Measurements from ENCODE around the gene RPL23. TPM values are rescaled to one million over a fixed set of nuclear protein-coding genes. Genes with fewer than 3 reads are reported as not detected.

RPL23 gene
- total RNA-seq, 6 experiments from 2014 or later = 389 to 609 (median 436) TPM

- Histone ChIP-seq H3K36me3 (peaks cover 0 to 21% (median 5%) of the 10 kb centered on the region in 4 donors), H3K9me3 (no peaks in the 10 kb centered on the region), H3K27me3 (no peaks in the 10 kb centered on the region), H3K4me1 (peaks cover 0 to 84% (median 34%) of the 10 kb centered on the region in 4 donors), H3K27ac (peak overlapping the region in 2 of 3 donors; percentile 43 to 44), H3K4me3 (no peak overlapping the region)
- WGBS (ENCODE audit: insufficient coverage, low coverage, low lambda C conversion rate, missing lambda C conversion rate) = 39% methylated on average over 12 of the region's 19 CpGs
- peak; percentile 2 to 27 (median 14) for ATAC-seq
- intact Hi-C loops (cut with DNase I) = no loop called here
- no peak for TF ChIP-seq POLR2A (IDR thresholded peaks at IDR 0.05)
- TF ChIP-seq CTCF (IDR thresholded peaks at IDR 0.05) = no peak
- DNase-seq = no peak
These were observed 30.3 kb upstream of the RPL23 start for GRCh38 chr17:38883592-38884526.

GRCh38 chr17:38882870-38883269 is 29.3 kb upstream of the RPL23 start:
- no peak overlapping the region for H3K27ac ChIP-seq

GRCh38 chr17:38881600-38882191 is 28.2 kb upstream of the RPL23 start:
- H3K9me3 ChIP-seq = no peaks in the 10 kb centered on the region
- no peaks in the 10 kb centered on the region for H3K27me3 ChIP-seq
- ATAC-seq = peak in 1 of 4 donors; percentile 10
- H3K4me3 ChIP-seq = no peak overlapping the region
- 25% methylated on average over 4 of the region's 8 CpGs for WGBS (ENCODE audit: insufficient coverage, low coverage, low lambda C conversion rate, missing lambda C conversion rate)
- intact Hi-C loops (cut with DNase I) = no loop called here
- H3K27ac ChIP-seq = peak overlapping the region in 1 of 3 donors; percentile 13
- no peak for DNase-seq
- peaks cover 0 to 24% (median 3%) of the 10 kb centered on the region in 4 donors for H3K36me3 ChIP-seq
- H3K4me1 ChIP-seq = peaks cover 0 to 78% (median 29%) of the 10 kb centered on the region in 4 donors
- no peak for TF ChIP-seq POLR2A (IDR thresholded peaks at IDR 0.05)

More at GRCh38 chr17:38882870-38883269, 29.3 kb upstream of the RPL23 start:
- Histone ChIP-seq H3K4me1 (peaks cover 0 to 76% (median 34%) of the 10 kb centered on the region in 4 donors), H3K9me3 (no peaks in the 10 kb centered on the region), H3K36me3 (peaks cover 0 to 27% (median 3%) of the 10 kb centered on the region in 4 donors), H3K4me3 (no peak overlapping the region), H3K27me3 (no peaks in the 10 kb centered on the region)
- TF ChIP-seq CTCF (IDR thresholded peaks at IDR 0.05) (no peak), POLR2A (IDR thresholded peaks at IDR 0.05) (no peak)
- intact Hi-C loops (cut with DNase I) = no loop called here
- 93% methylated on average over 2 of the region's 2 CpGs for WGBS (ENCODE audit: insufficient coverage, low coverage, low lambda C conversion rate, missing lambda C conversion rate)
- DNase-seq (no peak), ATAC-seq (no peak)

- Histone ChIP-seq H3K27ac (no peak overlapping the region), H3K4me3 (no peak overlapping the region), H3K9me3 (no peaks in the 10 kb centered on the region), H3K27me3 (no peaks in the 10 kb centered on the region), H3K36me3 (peaks cover 0 to 23% (median 3%) of the 10 kb centered on the region in 4 donors), H3K4me1 (peaks cover 0 to 64% (median 21%) of the 10 kb centered on the region in 4 donors)
- intact Hi-C loops (cut with DNase I) = loop anchor here in 1 of 2 donors (10.0 kb wide), 1 partner anchor 275 kb away; the partner anchor contains the start of gene PLXDC1
- peak; percentile 11 to 37 (median 28) for ATAC-seq
- TF ChIP-seq POLR2A (IDR thresholded peaks at IDR 0.05) = no peak
- no peak for TF ChIP-seq CTCF (IDR thresholded peaks at IDR 0.05)
- 26% methylated on average over 5 of the region's 6 CpGs for WGBS (ENCODE audit: insufficient coverage, low coverage, low lambda C conversion rate, missing lambda C conversion rate)
- no peak for DNase-seq
These were observed 26.6 kb upstream of the RPL23 start for GRCh38 chr17:38879878-38880665.
